Activated T-helper 2 cell treated with anti-CD3 and anti-CD28 coated beads, Interferon-gamma antibody, Interleukin-2, Interleukin-4, amounts not matched to agents 10 μg/mL and 5 μg/mL and 100 μg/mL, durations not matched to agents 14 hours and 24 hours and 36 hours (primary cell): ENCODE measurements around the gene PTH2. TPM values are rescaled to one million over a fixed set of nuclear protein-coding genes. Genes with fewer than 3 reads are reported as not detected.
"Not testable (repeated sequence)": the region's sequence is repeated elsewhere in the genome, so short reads cannot be mapped to it uniquely, and the experiment has no call there.

Experiments
- DNase-seq: peaks from one replicate; pipeline ENCODE4 v3.0.0; 2021; ENCODE audit warnings: low spot score
- H3K27ac Mint-ChIP-seq: one replicate; pipeline ENCODE4 v1.8.0; 2021; ENCODE audit warnings: mixed read lengths
- H3K27me3 Mint-ChIP-seq: one replicate; pipeline ENCODE4 v1.8.0; 2021; ENCODE audit warnings: low read depth, mixed read lengths
- H3K36me3 Mint-ChIP-seq: one replicate; pipeline ENCODE4 v1.8.0; 2021; ENCODE audit warnings: low read depth, mixed read lengths
- H3K4me1 Mint-ChIP-seq: one replicate; pipeline ENCODE4 v1.8.0; 2021; ENCODE audit warnings: low read depth, mixed read lengths
- H3K4me3 Mint-ChIP-seq: one replicate; pipeline ENCODE4 v1.8.0; 2021; ENCODE audit warnings: low read depth, mild to moderate bottlenecking, moderate library complexity, mixed read lengths
- H3K9me3 Mint-ChIP-seq: one replicate; pipeline ENCODE4 v1.8.0; 2021; ENCODE audit warnings: mixed read lengths
- intact Hi-C: fragments of 100-400 bp; cut with micrococcal nuclease; formaldehyde crosslinking; loops from one replicate; pipeline ENCODE4 v1.15.1; 2023
- total RNA-seq: library from RNA; stranded (reverse); gene quantifications from 2 replicates; pipeline ENCODE4 v1.2.3, GENCODE V29; 2022

Gene PTH2, protein sequence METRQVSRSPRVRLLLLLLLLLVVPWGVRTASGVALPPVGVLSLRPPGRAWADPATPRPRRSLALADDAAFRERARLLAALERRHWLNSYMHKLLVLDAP
- total RNA-seq: not detected in 2 replicates

DNA sequence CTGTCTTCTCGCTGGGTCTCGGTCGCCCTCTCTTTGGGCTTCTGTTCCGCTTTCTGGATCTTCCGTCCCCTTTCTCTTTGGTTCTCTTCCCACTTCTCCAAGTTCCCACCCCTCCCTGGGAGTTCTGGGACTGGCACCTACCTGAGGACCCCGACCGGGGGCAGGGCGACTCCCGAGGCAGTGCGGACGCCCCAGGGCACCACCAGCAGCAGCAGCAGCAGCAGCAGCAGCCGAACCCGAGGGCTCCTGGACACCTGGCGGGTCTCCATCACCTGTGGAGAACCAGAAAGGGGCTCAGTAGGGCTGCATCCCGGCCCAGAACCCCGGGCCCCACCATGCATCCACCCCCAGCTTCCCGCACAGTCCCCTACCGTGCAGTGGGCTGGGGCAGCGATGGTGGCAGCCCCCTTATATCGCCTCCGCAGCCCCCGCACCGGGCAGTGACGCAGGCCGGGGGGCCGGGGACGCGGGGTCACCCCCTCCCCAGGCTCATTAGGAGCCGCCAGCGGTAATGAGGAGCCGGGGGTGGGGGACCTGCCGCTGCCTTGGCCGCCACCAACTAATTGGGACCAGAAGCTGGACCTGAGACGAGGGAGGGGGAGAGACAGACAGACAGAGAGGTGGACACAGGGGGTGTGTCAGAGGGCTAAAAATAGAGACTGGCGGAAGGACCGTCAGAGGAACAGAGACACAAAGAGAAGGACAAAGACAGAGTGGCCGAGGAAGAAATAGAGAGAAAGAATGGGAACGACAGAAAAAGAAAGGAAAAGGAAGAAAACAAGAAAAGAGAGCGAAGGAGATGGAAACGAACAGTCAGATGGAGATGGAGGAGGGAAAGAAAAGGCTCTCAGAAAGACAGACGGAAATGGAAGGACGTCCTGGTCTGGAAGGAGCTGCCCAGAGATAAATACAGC, at the start of gene PTH2:
TSS of gene PTH2 (minus strand) at position 371 of the 914 bp plus-strand sequence. CDS start at position 269, 102 bp downstream.
- DNase-seq: no peak
- no peaks in the 10 kb centered on the region for H3K36me3 Mint-ChIP-seq
- H3K4me1 Mint-ChIP-seq: peaks cover 37% of the 10 kb centered on the region
- H3K4me3 Mint-ChIP-seq: peak within 1 kb of the TSS; percentile 72
- peaks cover 87% of the 10 kb centered on the region for H3K27me3 Mint-ChIP-seq
- intact Hi-C loops: no loop called here
- H3K27ac Mint-ChIP-seq: no peak within 1 kb of the TSS
- H3K9me3 Mint-ChIP-seq: no peaks in the 10 kb centered on the region

DNA sequence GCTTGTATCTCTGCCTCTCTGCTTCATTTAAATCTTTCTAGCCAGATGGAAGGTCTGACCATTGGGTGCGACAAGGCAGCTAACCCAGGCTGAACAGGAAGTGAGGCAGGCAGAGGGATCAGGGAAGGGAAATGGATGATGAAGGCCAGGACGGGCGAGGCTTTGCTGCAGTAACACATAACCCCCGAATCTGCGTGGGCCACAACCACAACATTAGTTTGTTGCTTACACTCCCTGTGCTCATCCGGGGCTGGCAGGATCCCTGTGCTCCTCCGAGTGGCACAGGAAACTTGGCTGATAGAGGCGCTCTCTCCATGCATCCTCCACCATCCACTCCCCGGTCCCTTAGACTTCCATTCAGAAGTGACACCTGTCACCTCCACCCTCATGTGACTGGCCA, 49.7 kb upstream of the PTH2 start:
- Mint-ChIP-seq H3K27me3 (no peaks in the 10 kb centered on the region), H3K4me1 (peaks cover 45% of the 10 kb centered on the region), H3K27ac (peak overlapping the region; percentile 83), H3K9me3 (no peaks in the 10 kb centered on the region), H3K36me3 (peaks cover 18% of the 10 kb centered on the region), H3K4me3 (peak overlapping the region; percentile 92)
- DNase-seq: no peak
- intact Hi-C loops: no loop called here

DNA sequence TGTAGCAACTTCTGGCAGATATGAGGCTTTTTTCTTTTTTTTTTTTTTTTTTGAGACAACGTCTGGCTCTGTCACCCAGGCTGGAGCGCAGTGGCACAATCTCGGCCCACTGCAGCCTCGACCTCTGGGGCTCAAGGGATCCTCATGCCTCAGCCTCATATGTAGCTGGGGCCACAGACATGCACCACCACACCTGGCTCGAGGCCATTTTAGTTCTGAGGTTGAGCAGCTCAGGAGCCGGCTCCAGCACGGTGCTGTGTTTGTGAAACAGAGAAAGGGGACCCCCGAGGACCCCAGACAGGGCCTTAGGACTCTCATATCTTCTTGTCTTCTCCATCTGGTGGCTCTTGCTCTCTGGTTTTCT, 47.4 kb upstream of the PTH2 start:
- H3K9me3 Mint-ChIP-seq: no peaks in the 10 kb centered on the region
- no peaks in the 10 kb centered on the region for H3K27me3 Mint-ChIP-seq
- peak overlapping the region; percentile 90 for H3K27ac Mint-ChIP-seq
- peaks cover 10% of the 10 kb centered on the region for H3K36me3 Mint-ChIP-seq
- no peak for DNase-seq
- intact Hi-C loops: loop anchor here (1.0 kb wide), 2 partner anchors 27 to 78 kb away; no protein-coding TSS in a partner anchor
- peak overlapping the region; percentile 26 for H3K4me3 Mint-ChIP-seq
- peaks cover 36% of the 10 kb centered on the region for H3K4me1 Mint-ChIP-seq

DNA sequence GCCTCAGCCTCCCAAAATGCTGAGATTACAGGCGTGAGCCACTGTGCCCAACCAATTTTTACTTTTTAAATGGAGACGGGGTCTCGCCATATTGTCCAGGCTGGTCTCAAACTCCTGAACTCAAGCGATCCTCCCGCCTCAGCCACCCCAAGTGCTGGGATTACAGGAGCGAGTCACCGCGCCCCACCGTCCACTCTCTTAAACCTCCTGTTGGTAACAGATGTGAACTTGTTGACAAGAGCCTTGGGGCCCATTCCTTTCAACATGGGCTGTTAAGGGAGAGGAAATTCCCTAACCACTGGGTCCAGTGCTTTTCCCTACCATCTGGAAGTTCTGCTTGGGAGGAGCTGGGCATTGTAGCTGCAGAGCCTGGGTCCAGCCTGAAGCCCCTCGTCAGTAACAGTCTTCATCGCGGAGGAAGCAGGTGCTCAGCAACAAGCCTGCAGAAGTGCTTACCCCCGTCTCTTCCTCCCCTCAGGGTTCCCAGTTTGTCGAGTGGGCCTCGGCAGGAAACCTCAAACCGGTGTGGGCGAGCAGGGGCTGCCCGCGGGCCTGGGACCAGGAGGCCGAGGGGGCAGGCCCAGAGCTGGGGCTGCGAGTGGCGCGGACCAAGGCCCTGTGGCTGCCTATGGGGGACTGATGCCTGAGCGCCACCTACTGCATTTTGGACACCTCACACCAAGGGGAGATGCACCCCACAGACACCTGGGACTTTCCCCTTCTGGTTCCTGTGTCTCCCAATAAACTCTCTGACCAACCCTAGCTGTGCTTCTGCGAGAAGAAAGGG, 46.8 kb upstream of the PTH2 start:
- Mint-ChIP-seq H3K9me3 (no peaks in the 10 kb centered on the region), H3K4me1 (peaks cover 32% of the 10 kb centered on the region), H3K36me3 (peaks cover 8% of the 10 kb centered on the region), H3K27me3 (no peaks in the 10 kb centered on the region), H3K27ac (peak overlapping the region; percentile 90), H3K4me3 (peak overlapping the region; percentile 26)
- peak; percentile 81 for DNase-seq
- intact Hi-C loops: loop anchor here (1.0 kb wide), 3 partner anchors 17 to 78 kb away; partner anchors contain the start of gene ALDH16A1

DNA sequence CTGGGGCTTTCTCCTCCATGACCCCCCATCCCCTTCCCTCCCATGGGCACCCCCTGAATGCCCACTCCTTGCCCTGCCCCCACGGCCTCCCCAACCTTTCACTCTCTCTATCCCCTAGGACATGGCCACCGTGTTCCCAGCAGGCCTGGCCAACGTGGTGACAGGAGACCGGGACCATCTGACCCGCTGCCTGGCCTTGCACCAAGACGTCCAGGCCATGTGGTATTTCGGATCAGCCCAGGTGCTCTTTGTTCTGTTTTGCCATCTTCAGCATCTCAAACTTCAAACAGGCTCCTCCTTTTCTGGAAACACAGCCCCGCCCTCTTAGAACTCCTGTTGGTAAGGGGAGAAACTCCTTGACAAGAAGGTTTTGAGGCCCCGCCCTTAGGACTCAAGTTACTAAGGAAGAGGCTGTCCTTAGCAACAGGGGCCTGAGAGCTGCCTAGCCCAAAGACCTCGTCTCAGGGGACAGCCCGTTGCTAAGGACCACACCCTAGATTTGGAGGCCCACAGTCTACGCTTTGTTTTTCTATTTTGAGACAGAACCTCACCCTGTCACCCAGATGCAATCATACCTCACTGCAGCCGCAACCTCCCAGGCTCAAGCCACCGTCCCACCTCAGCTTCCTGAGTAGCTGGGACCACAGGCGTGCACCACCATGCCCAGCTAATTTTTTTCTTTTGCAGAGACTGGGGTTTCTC, 45.7 kb upstream of the PTH2 start:
- DNase-seq: peak; percentile 94
- intact Hi-C loops: loop anchor here (1.0 kb wide), 1 partner anchor 16 kb away; the partner anchor contains the start of gene ALDH16A1
- H3K4me3 Mint-ChIP-seq: peak overlapping the region; percentile 75
- no peaks in the 10 kb centered on the region for H3K27me3 Mint-ChIP-seq
- peaks cover 7% of the 10 kb centered on the region for H3K36me3 Mint-ChIP-seq
- no peaks in the 10 kb centered on the region for H3K9me3 Mint-ChIP-seq
- H3K27ac Mint-ChIP-seq: peak overlapping the region; percentile 99
- peaks cover 32% of the 10 kb centered on the region for H3K4me1 Mint-ChIP-seq

DNA sequence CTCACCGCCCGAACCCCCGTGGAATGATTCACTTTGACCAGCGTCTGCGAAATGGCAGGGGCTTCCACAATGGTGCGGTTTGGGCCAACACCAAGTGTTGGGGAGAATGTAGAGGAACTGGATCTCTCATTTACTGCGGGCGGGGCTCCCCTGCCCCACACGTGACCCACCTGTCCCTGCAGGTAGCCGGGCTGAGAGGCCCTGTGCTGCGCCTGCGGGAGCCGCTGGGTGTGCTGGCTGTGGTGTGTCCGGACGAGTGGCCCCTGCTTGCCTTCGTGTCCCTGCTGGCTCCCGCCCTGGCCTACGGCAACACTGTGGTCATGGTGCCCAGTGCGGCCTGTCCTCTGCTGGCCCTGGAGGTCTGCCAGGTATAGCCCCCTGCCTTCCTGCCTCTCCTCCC, 45.0 kb upstream of the PTH2 start:
- no peaks in the 10 kb centered on the region for H3K27me3 Mint-ChIP-seq
- peaks cover 7% of the 10 kb centered on the region for H3K36me3 Mint-ChIP-seq
- H3K9me3 Mint-ChIP-seq: no peaks in the 10 kb centered on the region
- peak overlapping the region; percentile 99 for H3K27ac Mint-ChIP-seq
- intact Hi-C loops: no loop called here
- no peak overlapping the region for H3K4me3 Mint-ChIP-seq
- H3K4me1 Mint-ChIP-seq: peaks cover 28% of the 10 kb centered on the region
- no peak for DNase-seq

DNA sequence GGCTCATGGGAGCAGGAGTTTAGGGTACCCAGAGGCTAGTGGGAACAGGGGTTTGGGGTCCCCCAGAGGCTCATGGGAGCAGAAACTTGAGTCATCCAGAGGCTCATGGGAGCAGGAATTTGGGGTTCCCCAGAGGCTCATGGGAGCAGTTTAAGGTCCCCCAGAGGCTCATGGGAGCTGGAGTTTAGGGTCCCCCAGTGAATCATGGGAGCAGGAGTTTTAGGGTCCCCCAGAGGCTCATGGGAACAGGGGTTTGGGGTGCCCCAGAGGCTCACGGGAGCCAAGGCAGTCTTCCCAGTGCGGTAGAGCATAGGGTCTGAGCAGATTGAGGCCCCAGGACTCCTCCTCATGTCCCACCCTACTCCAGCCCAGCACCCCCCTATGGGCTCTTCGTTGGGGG, 42.1 kb upstream of the PTH2 start:
- no peaks in the 10 kb centered on the region for H3K9me3 Mint-ChIP-seq
- no peaks in the 10 kb centered on the region for H3K27me3 Mint-ChIP-seq
- intact Hi-C loops: no loop called here
- H3K4me3 Mint-ChIP-seq: no peak overlapping the region
- DNase-seq: no peak
- H3K36me3 Mint-ChIP-seq: peaks cover 11% of the 10 kb centered on the region
- H3K27ac Mint-ChIP-seq: no peak overlapping the region
- peaks cover 13% of the 10 kb centered on the region for H3K4me1 Mint-ChIP-seq

DNA sequence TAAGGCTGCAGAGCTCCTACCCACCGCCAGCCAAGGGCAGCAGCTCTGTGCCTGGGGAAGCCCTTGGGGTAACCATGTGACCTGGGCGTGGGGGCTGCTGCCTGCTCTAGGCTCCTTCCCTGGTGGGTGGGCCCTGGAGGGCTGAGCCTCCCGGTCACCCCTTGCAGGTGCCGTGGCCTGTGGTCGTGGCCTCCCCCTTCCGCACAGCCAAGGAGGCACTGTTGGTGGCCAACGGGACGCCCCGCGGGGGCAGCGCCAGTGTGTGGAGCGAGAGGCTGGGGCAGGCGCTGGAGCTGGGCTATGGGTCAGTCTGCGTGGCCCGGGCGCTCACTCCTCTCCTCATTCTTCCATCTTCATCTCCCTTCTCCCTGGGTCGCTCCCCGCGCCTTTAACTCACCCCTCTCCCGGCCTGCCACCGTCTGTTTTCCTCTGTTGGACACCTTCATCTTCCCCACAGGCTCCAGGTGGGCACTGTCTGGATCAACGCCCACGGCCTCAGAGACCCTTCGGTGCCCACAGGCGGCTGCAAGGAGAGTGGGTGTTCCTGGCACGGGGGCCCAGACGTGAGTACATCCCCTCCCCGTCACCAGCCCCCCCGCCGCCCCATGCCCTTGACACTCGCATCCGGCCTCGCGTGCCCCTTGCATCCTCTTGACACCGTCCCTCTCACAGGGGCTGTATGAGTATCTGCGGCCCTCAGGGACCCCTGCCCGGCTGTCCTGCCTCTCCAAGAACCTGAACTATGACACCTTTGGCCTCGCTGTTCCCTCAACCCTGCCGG, 40.9 kb upstream of the PTH2 start:
- Mint-ChIP-seq H3K27me3 (no peaks in the 10 kb centered on the region), H3K36me3 (peaks cover 12% of the 10 kb centered on the region), H3K27ac (no peak overlapping the region), H3K4me1 (peaks cover 5% of the 10 kb centered on the region), H3K9me3 (no peaks in the 10 kb centered on the region), H3K4me3 (no peak overlapping the region)
- DNase-seq: no peak
- intact Hi-C loops: no loop called here

DNA sequence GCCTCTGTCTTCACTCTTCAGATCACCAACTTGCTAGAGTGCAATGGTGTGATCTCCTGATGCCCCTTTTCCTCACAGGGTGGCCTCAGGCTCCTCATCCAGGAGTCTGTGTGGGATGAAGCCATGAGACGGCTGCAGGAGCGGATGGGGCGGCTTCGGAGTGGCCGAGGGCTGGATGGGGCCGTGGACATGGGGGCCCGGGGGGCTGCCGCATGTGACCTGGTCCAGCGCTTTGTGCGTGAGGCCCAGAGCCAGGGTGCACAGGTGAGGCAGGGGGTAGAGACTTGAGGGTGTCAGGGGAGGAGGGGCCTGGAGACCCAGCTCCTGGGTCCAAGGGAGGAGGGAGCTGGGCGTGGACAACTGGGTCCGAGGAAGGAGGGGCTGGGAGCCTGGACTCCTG, 39.3 kb upstream of the PTH2 start:
- Mint-ChIP-seq H3K27ac (no peak overlapping the region), H3K4me3 (no peak overlapping the region), H3K9me3 (no peaks in the 10 kb centered on the region), H3K27me3 (no peaks in the 10 kb centered on the region), H3K4me1 (no peaks in the 10 kb centered on the region), H3K36me3 (peaks cover 8% of the 10 kb centered on the region)
- intact Hi-C loops: no loop called here
- no peak for DNase-seq

DNA sequence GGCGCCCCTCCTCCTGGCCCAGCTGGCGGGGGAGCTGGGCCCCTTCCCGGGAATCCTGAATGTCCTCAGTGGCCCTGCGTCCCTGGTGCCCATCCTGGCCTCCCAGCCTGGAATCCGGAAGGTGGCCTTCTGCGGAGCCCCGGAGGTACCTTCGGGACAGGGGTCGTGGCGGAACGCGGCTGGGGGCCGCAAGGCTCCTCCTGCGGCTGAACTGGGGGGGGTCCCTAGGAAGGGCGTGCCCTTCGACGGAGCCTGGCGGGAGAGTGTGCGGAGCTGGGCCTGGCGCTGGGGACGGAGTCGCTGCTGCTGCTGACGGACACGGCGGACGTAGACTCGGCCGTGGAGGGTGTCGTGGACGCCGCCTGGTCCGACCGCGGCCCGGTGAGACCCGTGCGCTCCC, 38.4 kb upstream of the PTH2 start:
- H3K4me1 Mint-ChIP-seq: no peaks in the 10 kb centered on the region
- intact Hi-C loops: no loop called here
- no peaks in the 10 kb centered on the region for H3K9me3 Mint-ChIP-seq
- DNase-seq: no peak
- no peaks in the 10 kb centered on the region for H3K27me3 Mint-ChIP-seq
- no peak overlapping the region for H3K27ac Mint-ChIP-seq
- H3K36me3 Mint-ChIP-seq: peaks cover 13% of the 10 kb centered on the region
- H3K4me3 Mint-ChIP-seq: no peak overlapping the region

DNA sequence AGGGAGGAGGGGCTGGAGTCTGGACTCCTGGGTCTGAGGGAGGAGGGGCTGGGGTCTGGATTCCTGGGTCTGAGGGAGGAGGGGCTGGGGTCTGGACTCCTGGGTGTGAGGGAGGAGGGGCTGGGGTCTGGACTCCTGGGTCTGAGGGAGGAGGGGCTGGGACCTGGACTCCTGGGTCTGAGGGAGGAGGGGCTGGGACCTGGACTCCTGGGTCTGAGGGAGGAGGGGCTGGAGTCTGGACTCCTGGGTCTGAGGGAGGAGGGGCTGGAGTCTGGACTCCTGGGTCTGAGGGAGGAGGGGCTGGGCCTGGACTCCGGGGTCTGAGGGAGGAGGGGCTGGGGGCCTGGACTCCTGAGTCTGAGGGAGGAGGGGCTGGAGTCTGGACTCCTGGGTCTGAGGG, 37.9 kb upstream of the PTH2 start:
- intact Hi-C loops, H3K27ac Mint-ChIP-seq, H3K4me1 Mint-ChIP-seq, H3K27me3 Mint-ChIP-seq, H3K4me3 Mint-ChIP-seq, H3K9me3 Mint-ChIP-seq, DNase-seq: not testable (repeated sequence)
- H3K36me3 Mint-ChIP-seq: peaks cover 15% of the 10 kb centered on the region

DNA sequence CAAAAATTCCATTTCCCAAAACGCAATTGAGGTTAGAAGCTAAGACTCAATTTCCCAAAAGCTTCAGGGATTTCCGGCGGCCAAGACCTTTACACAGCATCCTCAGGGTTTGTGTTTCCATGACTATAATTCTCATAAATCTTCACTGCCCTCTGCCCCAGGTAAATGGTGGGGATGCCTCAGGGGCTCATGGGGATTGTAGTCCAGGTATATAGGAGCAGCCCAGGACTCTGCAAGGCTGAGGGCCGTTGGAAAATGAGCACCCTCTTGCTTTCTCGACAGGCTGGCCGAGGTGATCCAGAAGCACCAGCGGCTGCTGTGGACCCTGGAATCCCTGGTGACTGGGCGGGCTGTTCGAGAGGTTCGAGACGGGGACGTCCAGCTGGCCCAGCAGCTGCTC, 36.1 kb upstream of the PTH2 start:
- no peaks in the 10 kb centered on the region for H3K9me3 Mint-ChIP-seq
- H3K36me3 Mint-ChIP-seq: peaks cover 16% of the 10 kb centered on the region
- no peak overlapping the region for H3K4me3 Mint-ChIP-seq
- no peak overlapping the region for H3K27ac Mint-ChIP-seq
- no peak for DNase-seq
- peaks cover 6% of the 10 kb centered on the region for H3K4me1 Mint-ChIP-seq
- H3K27me3 Mint-ChIP-seq: no peaks in the 10 kb centered on the region
- intact Hi-C loops: no loop called here
